ENCODE results near the gene UTS2B. TPM values are rescaled to one million over a fixed set of nuclear protein-coding genes. Genes with fewer than 3 reads are reported as not detected.

The UTS2B gene
- total and polyA plus RNA-seq, 9 of the 15 experiments (the other 6 are each of a cell fraction or from before 2014, with no cell fraction given), result 0.06 TPM; not detected in 8

DNA sequence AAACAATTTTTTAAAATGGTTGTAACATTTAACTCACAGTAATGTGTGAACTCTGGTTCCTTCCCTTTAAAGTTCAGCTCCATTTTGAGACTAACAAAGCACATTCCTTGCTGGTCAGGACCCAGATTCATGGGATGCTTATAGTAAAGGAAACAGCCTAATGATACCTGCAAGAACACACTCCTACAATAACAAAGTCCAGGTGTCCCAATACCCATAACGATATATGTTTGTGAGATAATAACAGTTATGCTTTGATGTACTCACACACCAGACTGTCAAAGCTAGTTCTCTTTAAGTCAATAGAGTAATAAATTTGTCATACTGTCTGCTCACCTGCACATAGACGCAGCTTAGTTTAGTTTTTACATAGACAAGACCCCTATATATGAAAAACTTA is 17.0 kb downstream of the UTS2B start (continued):
- TF ChIP-seq NBN (IDR thresholded peaks at IDR 0.05; ENCODE audit: low read depth) (no peak), ZNF583 (CRISPR knock-in tag; IDR thresholded peaks at IDR 0.05) (no peak)

DNA sequence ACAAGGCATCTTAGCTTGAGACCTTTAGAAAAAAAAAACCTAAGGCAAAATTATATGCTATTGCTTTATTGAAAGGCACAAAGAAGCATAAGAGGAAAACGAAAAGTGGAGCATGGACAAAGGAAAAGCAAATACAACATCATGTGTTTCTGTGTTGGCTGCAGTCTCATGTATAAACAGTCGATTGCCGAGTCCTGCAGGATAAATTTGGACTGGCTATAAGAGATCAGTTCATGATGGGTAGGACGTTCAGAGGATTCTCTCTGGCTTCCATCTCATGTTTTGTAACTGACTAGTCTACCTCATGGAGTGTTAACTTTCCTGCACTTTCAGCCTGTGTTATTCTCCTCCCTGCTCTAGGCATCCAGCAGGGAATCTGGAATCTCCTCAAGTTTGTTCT is 23.0 kb downstream of the UTS2B start:
- in situ Hi-C loops (cut with MboI), result no loop called here
- ATAC-seq (no peak), FAIRE-seq (no peak)

More for the DNA sequence above, 23.0 kb downstream of the UTS2B start:
- POLR2A ChIA-PET, result interaction anchor here (0.6 kb wide), 1 partner anchor 23 kb away, joined by 3 read pairs; no protein-coding TSS in a partner anchor
- 0% methylated on average over 4 of the region's 4 CpGs for WGBS (ENCODE audit: insufficient coverage, low coverage, missing lambda C conversion rate)
- no peaks in the 10 kb centered on the region for H3K9me3 ChIP-seq (replicated peaks; ENCODE audit: control insufficient read depth, insufficient read depth, low read depth, low read length)
- H2AFZ ChIP-seq (ENCODE audit: low read depth, low read length), result no peak overlapping the region
- H4K20me1 ChIP-seq (replicated peaks; ENCODE audit: control insufficient read depth, insufficient read depth, low read length), result no peaks in the 10 kb centered on the region
- intact Hi-C loops (cut with micrococcal nuclease), result no loop called here
- H3K9me1 ChIP-seq (ENCODE audit: control insufficient read depth, insufficient read depth, low read length), result no peaks in the 10 kb centered on the region
- no peaks in the 10 kb centered on the region for H3K4me1 ChIP-seq (replicated peaks in 1 of 2; ENCODE audit: control insufficient read depth in 2 of 2, insufficient read depth in 2 of 2, low read length in 2 of 2)
- BruUV-seq (replicated peaks), result no TSS peak
- no peak for DNase-seq (ENCODE audit: extremely low read depth in 1 of 4, low spot score in 3 of 4)
- H3K79me2 ChIP-seq (ENCODE audit: control insufficient read depth, insufficient read depth, low read length), result no peaks in the 10 kb centered on the region
- no peak overlapping the region for H3K27ac ChIP-seq (ENCODE audit: extremely low read depth, low read depth, low read length)
- no peak overlapping the region for H3K4me2 ChIP-seq (ENCODE audit: insufficient read depth, low read length)
- no peak overlapping the region for H3K9ac ChIP-seq (ENCODE audit: insufficient read depth in 1 of 2, low read depth in 2 of 2, low read length in 2 of 2)
- CTCF ChIA-PET (ENCODE audit: low intra/inter-chr PET ratio), result no interaction called here
- no peaks in the 10 kb centered on the region for H3K36me3 ChIP-seq (ENCODE audit: control insufficient read depth, insufficient read depth, low read length)
- no peak overlapping the region for H3K4me3 ChIP-seq
- peaks cover 2 to 4% of the 10 kb centered on the region in 2 experiments; a peak in 3 of 5 replicates for H3K27me3 ChIP-seq (ENCODE audit: control insufficient read depth in 2 of 2, insufficient read depth in 2 of 2, low read length in 2 of 2)
- TF ChIP-seq, protein P1, sequence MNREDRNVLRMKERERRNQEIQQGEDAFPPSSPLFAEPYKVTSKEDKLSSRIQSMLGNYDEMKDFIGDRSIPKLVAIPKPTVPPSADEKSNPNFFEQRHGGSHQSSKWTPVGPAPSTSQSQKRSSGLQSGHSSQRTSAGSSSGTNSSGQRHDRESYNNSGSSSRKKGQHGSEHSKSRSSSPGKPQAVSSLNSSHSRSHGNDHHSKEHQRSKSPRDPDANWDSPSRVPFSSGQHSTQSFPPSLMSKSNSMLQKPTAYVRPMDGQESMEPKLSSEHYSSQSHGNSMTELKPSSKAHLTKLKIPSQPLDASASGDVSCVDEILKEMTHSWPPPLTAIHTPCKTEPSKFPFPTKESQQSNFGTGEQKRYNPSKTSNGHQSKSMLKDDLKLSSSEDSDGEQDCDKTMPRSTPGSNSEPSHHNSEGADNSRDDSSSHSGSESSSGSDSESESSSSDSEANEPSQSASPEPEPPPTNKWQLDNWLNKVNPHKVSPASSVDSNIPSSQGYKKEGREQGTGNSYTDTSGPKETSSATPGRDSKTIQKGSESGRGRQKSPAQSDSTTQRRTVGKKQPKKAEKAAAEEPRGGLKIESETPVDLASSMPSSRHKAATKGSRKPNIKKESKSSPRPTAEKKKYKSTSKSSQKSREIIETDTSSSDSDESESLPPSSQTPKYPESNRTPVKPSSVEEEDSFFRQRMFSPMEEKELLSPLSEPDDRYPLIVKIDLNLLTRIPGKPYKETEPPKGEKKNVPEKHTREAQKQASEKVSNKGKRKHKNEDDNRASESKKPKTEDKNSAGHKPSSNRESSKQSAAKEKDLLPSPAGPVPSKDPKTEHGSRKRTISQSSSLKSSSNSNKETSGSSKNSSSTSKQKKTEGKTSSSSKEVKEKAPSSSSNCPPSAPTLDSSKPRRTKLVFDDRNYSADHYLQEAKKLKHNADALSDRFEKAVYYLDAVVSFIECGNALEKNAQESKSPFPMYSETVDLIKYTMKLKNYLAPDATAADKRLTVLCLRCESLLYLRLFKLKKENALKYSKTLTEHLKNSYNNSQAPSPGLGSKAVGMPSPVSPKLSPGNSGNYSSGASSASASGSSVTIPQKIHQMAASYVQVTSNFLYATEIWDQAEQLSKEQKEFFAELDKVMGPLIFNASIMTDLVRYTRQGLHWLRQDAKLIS (CRISPR knock-in tag; IDR thresholded peaks at IDR 0.05), result no peak
- TF ChIP-seq ZNF518B (CRISPR knock-in tag; IDR thresholded peaks at IDR 0.05) (no peak), XRCC4 (IDR thresholded peaks at IDR 0.05; ENCODE audit: extremely low read depth, insufficient read depth, insufficient read length) (no peak), HDAC6 (IDR thresholded peaks at IDR 0.05; ENCODE audit: low read depth, low read length) (no peak), ZNF75A (CRISPR knock-in tag; IDR thresholded peaks at IDR 0.05) (no peak)
- TF ChIP-seq, protein P2, sequence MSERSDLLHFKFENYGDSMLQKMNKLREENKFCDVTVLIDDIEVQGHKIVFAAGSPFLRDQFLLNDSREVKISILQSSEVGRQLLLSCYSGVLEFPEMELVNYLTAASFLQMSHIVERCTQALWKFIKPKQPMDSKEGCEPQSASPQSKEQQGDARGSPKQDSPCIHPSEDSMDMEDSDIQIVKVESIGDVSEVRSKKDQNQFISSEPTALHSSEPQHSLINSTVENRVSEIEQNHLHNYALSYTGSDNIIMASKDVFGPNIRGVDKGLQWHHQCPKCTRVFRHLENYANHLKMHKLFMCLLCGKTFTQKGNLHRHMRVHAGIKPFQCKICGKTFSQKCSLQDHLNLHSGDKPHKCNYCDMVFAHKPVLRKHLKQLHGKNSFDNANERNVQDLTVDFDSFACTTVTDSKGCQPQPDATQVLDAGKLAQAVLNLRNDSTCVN (CRISPR knock-in tag; IDR thresholded peaks at IDR 0.05), result no peak

Data from K562 (cell line).